ENCODE data around the gene CNMD.

Gene CNMD

DNA sequence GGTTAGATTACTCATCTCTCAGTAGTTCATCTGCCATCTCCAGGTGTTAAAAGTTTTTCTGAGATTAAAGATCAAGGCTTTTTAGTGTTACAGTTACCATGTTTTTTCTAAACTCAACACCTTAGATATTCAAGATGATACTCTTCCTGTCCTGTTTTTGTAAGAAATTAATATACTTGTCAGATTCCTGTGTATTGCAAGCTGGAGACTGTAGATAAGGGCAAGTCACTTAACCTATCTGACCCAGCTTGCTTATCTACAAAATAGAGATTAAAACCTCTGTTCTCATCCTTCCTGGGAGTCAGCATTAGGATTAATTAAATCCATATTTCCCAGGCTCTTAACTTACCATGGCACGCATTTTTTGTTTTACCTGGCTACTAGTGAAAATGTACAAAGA lies 61.8 kb downstream of the CNMD start:
- no peak for DNase-seq

- DNase-seq, result peak; percentile 20
Measured at GRCh38 chr13:52673465-52673864, 66.2 kb downstream of the CNMD start.

GRCh38 chr13:52670726-52671125 lies 68.9 kb downstream of the CNMD start:
- DNase-seq, result no peak

- DNase-seq, result no peak
Measured at GRCh38 chr13:52669677-52670076, 69.9 kb downstream of the CNMD start.

DNA sequence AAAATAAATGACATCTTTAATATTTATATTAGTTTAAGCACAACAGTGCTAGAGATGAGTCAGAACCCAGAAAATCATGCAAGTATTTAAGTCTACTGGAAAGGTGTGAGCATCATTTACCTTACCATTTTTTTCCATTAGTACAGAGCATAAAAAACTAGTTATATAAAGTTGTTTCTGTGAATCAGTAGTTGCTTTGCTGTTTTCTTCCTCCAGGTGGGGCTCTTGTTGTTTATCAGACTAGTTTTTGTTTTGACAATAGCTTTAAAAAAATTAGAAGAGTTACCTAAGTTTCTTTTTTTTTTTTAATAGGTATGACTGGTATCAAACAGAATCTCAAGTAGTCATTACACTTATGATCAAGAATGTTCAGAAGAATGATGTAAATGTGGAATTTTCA lies 74.3 kb downstream of the CNMD start:
- DNase-seq, result peak; percentile 1

DNA sequence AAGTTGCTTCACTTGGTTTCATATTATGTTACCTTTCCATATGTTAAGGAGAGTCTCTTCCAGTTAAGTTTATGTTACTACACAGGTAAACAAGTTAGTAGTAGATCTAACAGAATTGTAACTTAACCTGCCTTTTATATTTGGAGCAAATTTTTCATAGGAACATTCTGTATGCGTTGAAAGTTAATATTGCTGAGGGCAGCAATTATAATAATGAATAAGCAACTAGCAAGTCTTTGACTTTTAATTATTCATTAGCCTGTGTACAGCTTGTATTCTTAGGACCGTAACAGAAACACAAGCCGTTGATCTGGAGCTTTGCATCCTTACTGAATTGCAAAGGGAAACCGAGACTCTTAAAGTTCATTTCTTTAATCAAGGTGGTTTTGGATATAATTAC lies 75.3 kb downstream of the CNMD start:
- no peak for DNase-seq

GRCh38 chr13:52659340-52659739 lies 80.3 kb downstream of the CNMD start:
- DNase-seq, result no peak

Measured in DMS79 (cell line).